GM12873 (cell line): Measurements from ENCODE around the gene MGAT5B.

ENCODE experiments used
- TF ChIP-seq, protein P1 (sequence below): IDR thresholded peaks from 2 replicates; pipeline ENCODE4 v1.5.1; 2012; ENCODE audit warnings: low read depth, mild to moderate bottlenecking, moderate library complexity, low read length, control low read depth; ENCODE audit not compliant: insufficient read depth; ENCODE audit errors: missing control alignments

The MGAT5B gene

DNA sequence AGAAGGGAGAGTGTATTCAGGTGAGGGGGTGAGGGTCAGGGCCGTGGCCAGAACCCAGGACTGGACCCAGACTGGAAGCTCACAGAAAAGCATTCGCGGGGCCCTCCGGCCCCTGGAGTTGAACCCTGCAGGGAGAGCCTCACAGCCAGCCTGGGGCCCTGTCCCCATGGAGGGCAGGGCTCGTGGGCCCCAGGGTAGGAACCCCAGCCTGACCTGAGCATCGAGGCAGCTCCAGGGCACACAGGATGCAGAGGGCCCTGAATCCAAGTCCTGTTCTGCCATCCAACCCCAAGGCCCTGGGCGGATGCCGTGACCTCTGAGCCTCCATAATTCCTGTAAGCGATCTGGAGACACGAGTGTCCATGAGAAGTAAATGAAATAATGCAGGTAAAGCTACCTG, 79.1 kb downstream of the MGAT5B start:
- TF ChIP-seq, protein P1, sequence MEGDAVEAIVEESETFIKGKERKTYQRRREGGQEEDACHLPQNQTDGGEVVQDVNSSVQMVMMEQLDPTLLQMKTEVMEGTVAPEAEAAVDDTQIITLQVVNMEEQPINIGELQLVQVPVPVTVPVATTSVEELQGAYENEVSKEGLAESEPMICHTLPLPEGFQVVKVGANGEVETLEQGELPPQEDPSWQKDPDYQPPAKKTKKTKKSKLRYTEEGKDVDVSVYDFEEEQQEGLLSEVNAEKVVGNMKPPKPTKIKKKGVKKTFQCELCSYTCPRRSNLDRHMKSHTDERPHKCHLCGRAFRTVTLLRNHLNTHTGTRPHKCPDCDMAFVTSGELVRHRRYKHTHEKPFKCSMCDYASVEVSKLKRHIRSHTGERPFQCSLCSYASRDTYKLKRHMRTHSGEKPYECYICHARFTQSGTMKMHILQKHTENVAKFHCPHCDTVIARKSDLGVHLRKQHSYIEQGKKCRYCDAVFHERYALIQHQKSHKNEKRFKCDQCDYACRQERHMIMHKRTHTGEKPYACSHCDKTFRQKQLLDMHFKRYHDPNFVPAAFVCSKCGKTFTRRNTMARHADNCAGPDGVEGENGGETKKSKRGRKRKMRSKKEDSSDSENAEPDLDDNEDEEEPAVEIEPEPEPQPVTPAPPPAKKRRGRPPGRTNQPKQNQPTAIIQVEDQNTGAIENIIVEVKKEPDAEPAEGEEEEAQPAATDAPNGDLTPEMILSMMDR = no peak

DNA sequence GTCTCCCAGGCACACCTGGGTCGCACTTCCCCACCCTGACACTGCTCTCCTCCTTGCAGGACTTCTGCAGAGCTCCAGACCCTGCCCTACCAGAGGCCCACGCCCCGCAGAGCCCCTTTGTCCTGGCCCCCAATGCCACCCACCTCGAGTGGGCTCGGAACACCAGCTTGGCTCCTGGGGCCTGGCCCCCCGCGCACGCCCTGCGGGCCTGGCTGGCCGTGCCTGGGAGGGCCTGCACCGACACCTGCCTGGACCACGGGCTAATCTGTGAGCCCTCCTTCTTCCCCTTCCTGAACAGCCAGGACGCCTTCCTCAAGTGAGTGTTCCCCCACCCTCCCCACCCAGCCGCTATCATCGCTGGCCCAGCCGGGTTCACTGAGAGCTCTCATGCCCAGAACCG, 79.6 kb downstream of the MGAT5B start:
- TF ChIP-seq, protein P1 = no peak

DNA sequence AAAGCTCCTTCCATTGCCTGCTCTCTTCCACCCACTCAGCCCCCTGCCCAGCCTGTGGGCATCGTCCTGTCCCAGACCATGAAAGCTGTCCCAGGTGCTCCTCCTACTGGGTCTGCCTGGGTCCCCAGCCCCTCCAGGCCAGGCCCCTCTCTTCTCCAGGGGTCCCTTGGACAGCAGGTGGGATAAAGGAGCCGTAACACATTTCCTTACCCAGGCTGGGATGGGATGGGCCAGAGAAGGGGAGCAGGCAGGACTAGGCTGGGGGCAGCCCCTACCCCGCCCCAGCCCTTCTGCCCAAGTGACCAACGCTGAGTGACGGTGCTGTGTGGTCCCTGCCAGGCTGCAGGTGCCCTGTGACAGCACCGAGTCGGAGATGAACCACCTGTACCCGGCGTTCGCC, 80.1 kb downstream of the MGAT5B start:
- TF ChIP-seq, protein P1 = no peak

DNA sequence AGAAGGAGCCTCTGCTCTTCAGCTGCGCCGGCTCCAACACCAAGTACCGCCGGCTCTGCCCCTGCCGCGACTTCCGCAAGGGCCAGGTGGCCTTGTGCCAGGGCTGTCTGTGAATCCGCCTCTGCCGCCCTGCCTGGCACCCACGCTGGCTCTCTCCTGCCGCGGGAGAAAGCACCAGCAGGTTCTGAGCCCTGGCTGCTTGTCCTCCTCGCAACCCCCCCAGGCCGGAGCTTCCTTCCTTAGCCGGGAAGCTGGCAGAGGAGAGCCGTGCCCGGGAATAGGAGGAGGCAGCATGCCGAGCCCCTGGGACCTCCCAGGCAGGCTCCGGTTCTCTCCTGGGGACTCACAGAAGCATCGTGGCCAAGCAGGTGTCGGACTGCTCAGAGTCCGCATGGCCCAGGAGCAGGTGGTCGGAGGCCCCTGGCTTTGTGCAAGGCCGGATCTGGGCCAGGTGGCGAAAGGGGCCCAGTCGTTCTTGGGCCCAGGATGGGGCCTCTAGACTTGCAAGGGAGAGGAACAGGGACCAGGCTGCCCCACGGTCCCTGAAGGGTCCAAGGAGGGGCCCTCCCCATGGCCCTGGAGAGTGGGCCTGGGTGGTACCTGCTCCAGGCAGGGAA, 80.6 kb downstream of the MGAT5B start:
- TF ChIP-seq, protein P1 = no peak

DNA sequence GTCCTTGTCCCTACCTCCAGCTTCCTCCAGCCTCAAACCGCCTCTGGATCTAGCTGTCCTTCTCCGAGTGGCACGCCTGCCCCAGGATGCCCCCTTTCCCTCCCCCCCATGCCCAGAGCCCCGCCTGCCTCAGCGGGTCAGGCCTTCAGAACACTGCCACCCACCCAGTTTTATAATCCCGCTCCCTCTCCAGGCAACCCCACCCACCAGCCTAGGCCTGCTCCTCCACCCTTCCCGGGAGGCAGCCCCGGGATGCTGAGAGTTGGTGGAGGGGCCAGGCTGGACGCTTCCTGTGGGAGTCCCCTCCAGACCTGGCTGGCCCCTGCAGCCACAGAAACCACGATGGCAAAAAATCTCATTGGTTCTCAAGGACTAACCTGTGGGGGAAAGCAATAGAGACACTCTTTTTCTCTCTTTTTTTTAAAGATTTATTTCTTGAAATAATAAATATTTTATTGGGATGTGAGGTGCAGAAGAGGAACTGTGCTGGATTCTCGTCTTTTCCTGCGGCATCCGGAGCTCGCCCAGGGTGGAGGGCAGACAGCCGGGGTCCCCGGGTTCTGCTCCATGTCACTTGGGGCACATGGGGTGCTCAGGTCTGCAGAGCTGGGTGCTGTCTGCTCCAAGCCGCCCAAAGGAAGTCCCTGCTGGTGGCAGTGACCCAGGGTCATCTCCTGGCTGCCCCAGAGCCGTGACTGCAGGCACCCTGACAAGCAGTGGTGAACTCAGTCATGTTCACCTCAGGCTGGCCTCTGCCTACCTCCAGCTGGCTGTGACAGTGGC, 81.9 kb downstream of the MGAT5B start:
- TF ChIP-seq, protein P1 = no peak

DNA sequence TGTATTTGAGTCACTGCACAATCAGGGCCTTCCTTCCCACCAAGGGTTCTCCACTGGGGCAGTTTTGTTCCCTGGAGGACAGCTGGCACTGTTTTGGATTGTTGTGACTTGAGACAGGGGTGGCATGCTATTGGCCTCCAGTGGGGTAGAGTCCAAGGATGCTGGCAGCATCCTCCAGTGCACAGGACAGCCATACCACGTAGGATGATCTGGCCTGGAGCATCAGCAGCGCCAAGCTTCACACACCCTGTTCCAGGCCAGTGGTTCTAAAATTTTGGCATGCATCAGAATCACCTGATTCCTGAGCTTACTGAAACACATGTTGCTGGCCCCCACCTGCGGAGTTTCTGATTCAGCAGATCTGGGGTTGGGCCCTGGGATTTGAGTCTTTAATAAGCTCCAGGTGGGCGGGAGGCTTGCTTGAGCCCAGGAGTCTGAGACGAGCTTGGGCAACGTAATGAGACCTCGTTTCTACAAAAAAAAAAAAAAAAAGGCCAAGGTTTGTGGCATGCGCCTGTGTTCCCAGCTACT, 83.2 kb downstream of the MGAT5B start:
- TF ChIP-seq, protein P1 = no peak

DNA sequence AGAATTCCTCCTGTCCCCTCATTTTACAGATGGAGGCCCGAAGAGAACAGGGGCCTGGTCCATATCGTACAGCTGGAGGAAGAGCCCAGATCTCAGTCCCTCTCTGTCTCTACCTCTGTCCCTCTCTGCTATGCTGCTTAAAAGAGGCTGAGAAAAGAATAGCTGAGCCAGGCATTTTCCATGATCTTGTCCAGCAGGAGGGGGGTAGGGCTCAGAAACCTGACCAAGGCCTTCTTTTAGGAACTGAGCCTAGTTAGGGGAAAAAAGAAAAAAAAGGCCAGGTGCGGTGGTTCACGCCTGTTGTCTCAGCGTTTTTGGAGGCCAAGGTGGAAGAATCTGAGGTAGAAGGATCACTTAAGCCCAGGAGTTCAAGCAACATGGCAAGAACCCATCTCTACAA, 84.2 kb downstream of the MGAT5B start:
- TF ChIP-seq, protein P1 = no peak
